HepG2 (cell line): ENCODE data around the gene FBXW4. TPM values are rescaled to one million over a fixed set of nuclear protein-coding genes. Genes with fewer than 3 reads are reported as not detected.

Experiments used
- ATAC-seq: fragments of 200-7000 bp; cut with Tn5 transposase; 3 replicates; pipeline ENCODE4 v1.9.1; 2020; ENCODE audit warnings: mild to moderate bottlenecking, moderate library complexity
- BruUV-seq: library from RNA; stranded (reverse); fragments of 400-500 nt; replicated peaks from 2 replicates; lab custom pipeline; 2021; lab: Mats Ljungman, UMichigan
- CTCF ChIA-PET: fragments of 300-600 bp; formaldehyde crosslinking; extraction: SDS; loops from one replicate; lab custom pipeline; 2021; ENCODE audit warnings: low total read pairs, inconsistent platforms, low intra/inter-chr PET ratio; lab: Yijun Ruan, JAX
- POLR2A ChIA-PET: fragments of 350-600 bp; sonication (Branson Sonifier 250); formaldehyde crosslinking; loops from one replicate; lab custom pipeline; 2020; ENCODE audit warnings: antibody characterized with exemption, inconsistent platforms; lab: Yijun Ruan, JAX
- DNase-seq: peaks from one replicate; pipeline ENCODE4 v3.0.0-alpha.2; 2015; ENCODE audit warnings: low spot score
- FAIRE-seq: peaks from 3 replicates; lab custom pipeline; 2011; peaks lifted over from hg19 to GRCh38; lab: Jason Lieb, UNC
- H2AFZ ChIP-seq: one replicate; pipeline ENCODE4 v1.6.1; 2011; ENCODE audit warnings: low read length, inconsistent platforms
- H3K27ac ChIP-seq: fragments of 300-600 bp; 3 replicates; pipeline ENCODE4 v1.8.0; 2011; ENCODE audit warnings: mixed run types, mild to moderate bottlenecking, mixed read lengths, low read length, inconsistent platforms; ENCODE audit not compliant: insufficient read depth; ENCODE audit errors: extremely low read length
- H3K27me3 ChIP-seq, 2 experiments: fragments of 200-600 bp in 1 of 2; 2 replicates in 1 of 2; 3 replicates in 1 of 2; pipeline versions ENCODE4 v1.6.0 to v1.8.0; 2011; ENCODE audit warnings: low read length in 2 of 2, mild to moderate bottlenecking in 2 of 2, moderate library complexity in 2 of 2, inconsistent platforms in 1 of 2; ENCODE audit not compliant: insufficient read depth in 2 of 2, control insufficient read depth in 1 of 2
- H3K36me3 ChIP-seq, 2 experiments: fragments of 200-600 bp in 1 of 2; replicated peaks in 1 of 2; 2 replicates in 1 of 2; 3 replicates in 1 of 2; pipeline versions ENCODE4 v1.5.1 to v1.8.0; 2011; ENCODE audit warnings: low read length in 2 of 2, inconsistent platforms in 1 of 2; ENCODE audit not compliant: insufficient read depth in 2 of 2, control insufficient read depth in 1 of 2
- H3K4me1 ChIP-seq: 2 replicates; pipeline ENCODE4 v1.5.1; 2012; ENCODE audit warnings: low read length, inconsistent platforms; ENCODE audit not compliant: insufficient read depth
- H3K4me2 ChIP-seq: 2 replicates; pipeline ENCODE4 v1.6.0; 2011; ENCODE audit warnings: low read depth, low read length, inconsistent platforms
- H3K4me3 ChIP-seq, 3 experiments: fragments of 200-600 bp in 1 of 3; sonication (generic), shearing (Covaris generic) in 1 of 3; replicated peaks in 1 of 3; 2 replicates each; pipeline ENCODE4 v1.5.1; 2011 to 2016; ENCODE audit warnings: low read length in 3 of 3, inconsistent platforms in 2 of 3, low read depth in 2 of 3, mild to moderate bottlenecking in 2 of 3, control low read depth in 1 of 3, mixed read lengths in 1 of 3; ENCODE audit not compliant: insufficient read depth in 1 of 3
- H3K79me2 ChIP-seq: one replicate; pipeline ENCODE4 v1.6.1; 2011; ENCODE audit warnings: low read length, inconsistent platforms; ENCODE audit not compliant: insufficient read depth
- H3K9ac ChIP-seq: 2 replicates; pipeline ENCODE4 v1.6.0; 2011; ENCODE audit warnings: mild to moderate bottlenecking, low read depth, low read length, inconsistent platforms; ENCODE audit not compliant: insufficient read depth
- H3K9me3 ChIP-seq: 2 replicates; pipeline ENCODE4 v1.5.1; 2012; ENCODE audit warnings: mild to moderate bottlenecking, low read length
- H4K20me1 ChIP-seq: 2 replicates; pipeline ENCODE4 v1.6.0; 2011; ENCODE audit warnings: inconsistent platforms, mild to moderate bottlenecking, low read length, moderate library complexity; ENCODE audit not compliant: insufficient read depth
- FOSL2 ChIP-seq: sonication (generic); formaldehyde crosslinking; IDR thresholded peaks from 2 replicates; pipeline ENCODE4 v1.4.0; 2020; ENCODE audit warnings: missing genetic modification reagents
- FOXK1 ChIP-seq: sonication (generic); formaldehyde crosslinking; IDR thresholded peaks from 2 replicates; pipeline ENCODE4 v1.4.0; 2020; ENCODE audit warnings: low read depth, missing genetic modification reagents, borderline replicate concordance
- SP1 ChIP-seq, 2 experiments: fragments of 450-650 bp in 1 of 2; sonication (generic) in 1 of 2; formaldehyde crosslinking in 1 of 2; IDR thresholded peaks; 2 replicates each; pipeline versions ENCODE4 v1.4.0 to v1.6.1; 2016 to 2020; ENCODE audit warnings: missing genetic modification reagents in 1 of 2
- ZNF251 ChIP-seq: sonication (generic); formaldehyde crosslinking; IDR thresholded peaks from 2 replicates; pipeline ENCODE4 v1.9.0; 2021; ENCODE audit warnings: mild to moderate bottlenecking, missing genetic modification reagents
- ZNF557 ChIP-seq: sonication (generic); formaldehyde crosslinking; IDR thresholded peaks from 2 replicates; pipeline ENCODE4 v1.4.0; 2020; ENCODE audit warnings: missing genetic modification reagents
- ZNF609 ChIP-seq: sonication (generic); formaldehyde crosslinking; IDR thresholded peaks from 2 replicates; pipeline ENCODE4 v1.4.0; 2020; ENCODE audit warnings: mild to moderate bottlenecking, missing genetic modification reagents, borderline replicate concordance
- WGBS: methylation state at CpG from one replicate; pipeline ENCODE4 v1.1.6; 2017; ENCODE audit warnings: low lambda C conversion rate; 5-methylcytosine and 5-hydroxymethylcytosine counted together
- in situ Hi-C: cut with HindIII; loops from 2 replicates; pipeline ENCODE4 v1.10.0; 2017; ENCODE audit warnings: low pct_unique_long_range_greater_than_20kb; ENCODE audit not compliant: extremely low pct_ligation_motif_present
- intact Hi-C: fragments of 100-400 bp; cut with micrococcal nuclease; formaldehyde crosslinking; loops from one replicate; pipeline ENCODE4 v1.10.0; 2022; ENCODE audit not compliant: unreplicated experiment
- polyA plus RNA-seq, 8 experiments: library from polyadenylated mRNA; depleted of rRNA in 3 of 8; stranded (reverse) in 7 of 8; unstranded in 1 of 8; fragments of >200 nt; fragmentation: Illumina TruSeq in 4 of 8; extraction: Trizol in 4 of 8; gene quantifications; 2 replicates each; pipeline versions ENCODE4 v1.2.1 to v1.2.3, GENCODE V29; 2011 to 2016; ENCODE audit warnings: low read depth in 4 of 8, missing spikeins in 1 of 8, mixed read lengths in 1 of 8; ENCODE audit not compliant: insufficient read depth in 1 of 8
- total RNA-seq, 5 experiments: library from RNA; depleted of rRNA; stranded (reverse); fragments of >200 nt; fragmentation: Illumina TruSeq; extraction: Trizol; gene quantifications; 2 replicates each; pipeline ENCODE4 v1.2.3, GENCODE V29; 2016; ENCODE audit warnings: low read depth in 1 of 5
- TF ChIP-seq, protein P1 (sequence below): sonication (generic); formaldehyde crosslinking; IDR thresholded peaks from 2 replicates; pipeline ENCODE4 v1.5.1; 2020; ENCODE audit warnings: mild to moderate bottlenecking, missing genetic modification reagents, borderline replicate concordance

FBXW4 gene
- total and polyA plus RNA-seq, 2 of the 13 experiments (the other 11 are each of a cell fraction or from before 2014, with no cell fraction given) = 23.5 to 33.7 TPM

DNA sequence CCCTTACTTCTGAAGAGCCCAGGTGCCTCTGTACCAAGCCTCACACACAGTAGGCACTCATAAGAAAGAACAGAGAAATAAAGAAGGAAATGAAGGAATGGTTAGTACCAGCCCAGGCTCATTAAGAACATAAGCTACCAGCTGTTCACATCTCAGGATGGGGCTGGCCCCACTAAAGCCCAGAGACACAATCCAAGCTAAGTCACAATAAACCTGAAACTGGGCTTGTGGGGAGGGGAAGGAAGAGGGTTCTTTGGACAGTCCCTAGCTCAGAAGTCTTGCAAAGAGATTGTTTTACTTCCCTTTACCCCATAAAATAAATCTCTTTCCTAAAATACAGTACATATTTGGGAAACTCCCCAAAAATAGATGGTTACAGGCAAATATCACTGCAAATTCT is 24.3 kb downstream of the FBXW4 start (continued):
- TF ChIP-seq ZNF609 (CRISPR knock-in tag) (no peak), ZNF557 (CRISPR knock-in tag) (no peak), FOXK1 (no peak), ZNF251 (CRISPR knock-in tag) (no peak)

- no peak overlapping the region for H2AFZ ChIP-seq
- in situ Hi-C loops = no loop called here
- no peaks in the 10 kb centered on the region for H3K27me3 ChIP-seq
- ChIA-PET CTCF (no interaction called here), POLR2A (no interaction called here)
- no peak for DNase-seq
- H4K20me1 ChIP-seq = no peaks in the 10 kb centered on the region
- H3K27ac ChIP-seq = no peak overlapping the region
- H3K79me2 ChIP-seq = no peaks in the 10 kb centered on the region
- no peak overlapping the region for H3K4me2 ChIP-seq
- H3K9ac ChIP-seq = no peak overlapping the region
- no peak for FAIRE-seq
- no peak for ATAC-seq
- intact Hi-C loops = no loop called here
- WGBS = 100% methylated on average over 2 of the region's 2 CpGs
- H3K9me3 ChIP-seq = no peaks in the 10 kb centered on the region
- no TSS peak for BruUV-seq
- H3K4me1 ChIP-seq = no peaks in the 10 kb centered on the region
- peaks cover 18 to 66% of the 10 kb centered on the region in 2 experiments for H3K36me3 ChIP-seq
- TF ChIP-seq FOSL2 (CRISPR knock-in tag) = no peak
- TF ChIP-seq SP1 (IDR thresholded peaks at IDR 0.05) = no peak
- TF ChIP-seq SP1 (CRISPR knock-in tag; IDR thresholded peaks at IDR 0.05) = no peak
- TF ChIP-seq, protein P1, sequence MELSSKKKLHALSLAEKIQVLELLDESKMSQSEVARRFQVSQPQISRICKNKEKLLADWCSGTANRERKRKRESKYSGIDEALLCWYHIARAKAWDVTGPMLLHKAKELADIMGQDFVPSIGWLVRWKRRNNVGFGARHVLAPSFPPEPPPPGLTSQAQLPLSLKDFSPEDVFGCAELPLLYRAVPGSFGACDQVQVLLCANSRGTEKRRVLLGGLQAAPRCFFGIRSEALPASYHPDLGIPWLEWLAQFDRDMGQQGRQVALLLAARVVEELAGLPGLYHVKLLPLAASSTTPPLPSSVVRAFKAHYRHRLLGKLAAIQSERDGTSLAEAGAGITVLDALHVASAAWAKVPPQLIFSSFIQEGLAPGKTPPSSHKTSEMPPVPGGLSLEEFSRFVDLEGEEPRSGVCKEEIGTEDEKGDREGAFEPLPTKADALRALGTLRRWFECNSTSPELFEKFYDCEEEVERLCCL = no peak
- H3K4me3 ChIP-seq = no peak overlapping the region
Measured at GRCh38 chr10:101669181-101669580, 25.8 kb downstream of the FBXW4 start.
